Cardiac muscle cell (in vitro differentiated cells and primary cell): ENCODE measurements around the gene FEZ2. TPM values are rescaled to one million over a fixed set of nuclear protein-coding genes. Genes with fewer than 3 reads are reported as not detected.
A peak's percentile ranks its signal among the peaks of the same experiment; 100 is the strongest.

Experiments used
- DNase-seq, 2 donors: peaks; one replicate each; pipeline versions ENCODE4 v3.0.0 to v3.0.0-alpha.2; 2010 to 2017; ENCODE audit warnings: low read depth in 1 of 2, low spot score in 1 of 2
- H3K27ac ChIP-seq: fragments of 200-600 bp; sonication (generic); 2 replicates; pipeline ENCODE4 v1.5.1; 2016
- H3K27me3 ChIP-seq: fragments of 200-600 bp; sonication (generic); 2 replicates; pipeline ENCODE4 v1.6.0; 2016; ENCODE audit warnings: control low read depth
- H3K36me3 ChIP-seq: fragments of 200-600 bp; sonication (generic); 2 replicates; pipeline ENCODE4 v1.5.1; 2016; ENCODE audit warnings: control low read depth
- H3K4me1 ChIP-seq: fragments of 200-600 bp; sonication (generic); 2 replicates; pipeline ENCODE4 v1.8.1; 2017; ENCODE audit warnings: low read depth, mild to moderate bottlenecking, mixed run types
- H3K4me3 ChIP-seq: fragments of 200-600 bp; sonication (generic); 2 replicates; pipeline ENCODE4 v1.5.1; 2016; ENCODE audit warnings: mild to moderate bottlenecking
- H3K9me3 ChIP-seq: fragments of 200-600 bp; sonication (generic); 2 replicates; pipeline ENCODE4 v1.5.1; 2017; ENCODE audit warnings: low read depth, mild to moderate bottlenecking, control low read depth
- polyA plus RNA-seq: library from polyadenylated mRNA; unstranded; fragments of >200 nt; fragmentation: Nextera tagmentation; extraction: Ambion mirVana; gene quantifications from 2 replicates; pipeline ENCODE4 v1.2.1, GENCODE V29; 2016
- total RNA-seq: library from RNA; depleted of rRNA; stranded (reverse); fragments of >200 nt; gene quantifications from 2 replicates; pipeline ENCODE4 v1.2.3, GENCODE V29; 2016
- TF ChIP-seq, protein P1 (sequence below): IDR thresholded peaks from 2 replicates; pipeline ENCODE4 v1.5.1; 2012; ENCODE audit warnings: low read depth, mild to moderate bottlenecking, low read length

FEZ2 gene
- total and polyA plus RNA-seq, 2 experiments from 2014 or later = 10.8 to 17.3 TPM

DNA sequence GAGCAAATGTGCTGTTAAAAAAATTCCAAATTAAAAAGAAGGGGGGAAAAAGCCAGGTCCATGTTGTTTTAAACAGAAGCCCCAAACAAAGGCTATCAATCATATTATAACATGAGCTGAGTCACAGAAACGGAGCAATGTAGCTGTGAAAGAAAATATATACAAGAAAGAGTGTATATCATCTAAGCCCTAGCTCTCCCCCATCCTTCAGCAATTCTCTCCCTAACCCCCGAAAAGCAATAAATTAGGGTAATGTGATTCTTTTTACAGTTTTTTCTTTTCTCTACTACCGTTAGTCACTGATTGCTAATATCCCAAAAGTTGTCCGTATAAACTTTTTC, 25.3 kb downstream of the FEZ2 start:
- H3K9me3 ChIP-seq = no peaks in the 10 kb centered on the region
- no peak for DNase-seq
- H3K4me3 ChIP-seq = no peak overlapping the region
- H3K36me3 ChIP-seq = peaks cover 9% of the 10 kb centered on the region
- no peaks in the 10 kb centered on the region for H3K27me3 ChIP-seq
- H3K4me1 ChIP-seq = peaks cover 24% of the 10 kb centered on the region
- no peak overlapping the region for H3K27ac ChIP-seq
- TF ChIP-seq, protein P1, sequence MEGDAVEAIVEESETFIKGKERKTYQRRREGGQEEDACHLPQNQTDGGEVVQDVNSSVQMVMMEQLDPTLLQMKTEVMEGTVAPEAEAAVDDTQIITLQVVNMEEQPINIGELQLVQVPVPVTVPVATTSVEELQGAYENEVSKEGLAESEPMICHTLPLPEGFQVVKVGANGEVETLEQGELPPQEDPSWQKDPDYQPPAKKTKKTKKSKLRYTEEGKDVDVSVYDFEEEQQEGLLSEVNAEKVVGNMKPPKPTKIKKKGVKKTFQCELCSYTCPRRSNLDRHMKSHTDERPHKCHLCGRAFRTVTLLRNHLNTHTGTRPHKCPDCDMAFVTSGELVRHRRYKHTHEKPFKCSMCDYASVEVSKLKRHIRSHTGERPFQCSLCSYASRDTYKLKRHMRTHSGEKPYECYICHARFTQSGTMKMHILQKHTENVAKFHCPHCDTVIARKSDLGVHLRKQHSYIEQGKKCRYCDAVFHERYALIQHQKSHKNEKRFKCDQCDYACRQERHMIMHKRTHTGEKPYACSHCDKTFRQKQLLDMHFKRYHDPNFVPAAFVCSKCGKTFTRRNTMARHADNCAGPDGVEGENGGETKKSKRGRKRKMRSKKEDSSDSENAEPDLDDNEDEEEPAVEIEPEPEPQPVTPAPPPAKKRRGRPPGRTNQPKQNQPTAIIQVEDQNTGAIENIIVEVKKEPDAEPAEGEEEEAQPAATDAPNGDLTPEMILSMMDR = no peak

DNA sequence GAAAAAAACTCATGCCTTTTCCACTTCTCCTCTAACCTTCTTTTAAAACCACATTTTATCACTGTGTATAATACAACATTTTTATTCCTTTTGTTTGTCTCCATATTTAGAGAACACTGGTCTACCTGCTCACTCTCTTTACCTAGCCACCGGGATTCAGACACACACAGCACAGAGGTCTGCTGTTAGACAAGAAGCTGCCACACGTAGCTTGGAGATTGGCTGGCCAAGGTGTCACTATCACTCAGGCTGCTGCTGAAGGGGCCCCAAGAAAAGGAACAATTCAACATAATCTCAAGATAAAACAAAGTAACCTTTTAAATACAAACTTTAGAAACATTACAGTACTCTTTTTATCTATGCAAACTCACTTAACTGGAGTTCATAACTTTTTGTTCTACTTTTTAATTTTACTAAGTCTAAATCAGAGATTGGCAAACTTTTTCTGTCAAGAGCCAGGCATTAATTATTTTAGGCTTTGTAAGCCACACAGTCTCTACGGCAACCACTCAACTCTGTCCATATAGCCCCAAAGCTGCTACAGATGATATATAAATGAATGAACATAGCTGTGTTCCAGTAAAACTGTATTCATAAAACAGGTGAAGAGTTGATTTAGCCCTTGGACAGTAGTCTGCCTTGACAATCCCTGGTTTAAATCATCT, 25.8 kb downstream of the FEZ2 start:
- H3K9me3 ChIP-seq = no peaks in the 10 kb centered on the region
- H3K4me1 ChIP-seq = peaks cover 24% of the 10 kb centered on the region
- H3K27ac ChIP-seq = no peak overlapping the region
- H3K36me3 ChIP-seq = peaks cover 6% of the 10 kb centered on the region
- TF ChIP-seq, protein P1 = no peak
- peak in 1 of 2 donors; percentile 15 for DNase-seq
- H3K27me3 ChIP-seq = no peaks in the 10 kb centered on the region
- H3K4me3 ChIP-seq = no peak overlapping the region

DNA sequence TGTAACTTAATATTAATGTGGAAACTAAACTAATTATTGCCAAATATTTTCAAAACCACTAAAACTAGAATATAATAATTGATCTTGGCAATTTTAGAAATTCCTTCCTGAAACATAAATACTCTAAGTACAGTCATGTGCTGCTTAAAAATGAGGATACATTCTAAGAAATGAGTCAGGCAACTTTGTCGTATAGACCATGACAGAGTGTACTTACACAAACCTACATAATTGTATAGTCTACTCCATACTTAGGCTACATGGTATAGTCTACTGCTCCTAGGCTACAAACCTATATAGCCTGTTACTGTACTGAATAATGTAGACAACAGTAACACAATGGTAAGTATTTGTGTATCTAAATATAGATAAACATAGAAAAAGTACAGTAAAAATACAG, 27.6 kb downstream of the FEZ2 start:
- DNase-seq = no peak
- H3K36me3 ChIP-seq = no peaks in the 10 kb centered on the region
- TF ChIP-seq, protein P1 = no peak
- H3K27ac ChIP-seq = no peak overlapping the region
- H3K4me1 ChIP-seq = peaks cover 24% of the 10 kb centered on the region
- no peaks in the 10 kb centered on the region for H3K9me3 ChIP-seq
- no peak overlapping the region for H3K4me3 ChIP-seq
- H3K27me3 ChIP-seq = no peaks in the 10 kb centered on the region

DNA sequence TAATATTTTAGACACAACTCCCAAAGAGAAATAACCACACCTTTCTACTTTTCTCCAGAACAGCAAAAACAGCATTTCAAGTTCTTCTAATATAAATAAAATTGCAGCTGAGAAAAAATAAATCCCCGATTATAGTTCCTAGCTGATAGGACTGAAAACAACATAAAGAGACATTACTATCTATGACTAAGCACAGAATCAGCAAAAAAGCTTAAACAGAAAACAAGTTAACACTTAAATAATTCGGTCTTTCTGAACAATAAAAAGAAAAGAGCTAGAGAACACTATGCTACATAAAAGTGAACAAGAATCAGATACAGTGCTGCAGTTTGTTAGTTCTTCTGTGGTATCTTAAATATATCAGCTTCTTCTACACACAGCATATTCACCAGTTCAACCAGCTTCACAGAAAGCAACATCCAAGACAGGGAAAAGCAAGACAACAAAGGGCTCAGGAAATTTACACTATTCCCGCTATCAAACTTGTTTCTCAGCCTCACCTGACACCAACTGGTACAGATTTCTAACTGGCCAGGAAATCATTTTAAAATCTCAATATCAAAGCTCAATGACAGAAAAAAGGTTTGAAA, 28.6 kb downstream of the FEZ2 start:
- H3K36me3 ChIP-seq = no peaks in the 10 kb centered on the region
- no peaks in the 10 kb centered on the region for H3K9me3 ChIP-seq
- peak in 1 of 2 donors; percentile 22 for DNase-seq
- TF ChIP-seq, protein P1 = no peak
- peaks cover 24% of the 10 kb centered on the region for H3K4me1 ChIP-seq
- no peak overlapping the region for H3K27ac ChIP-seq
- no peak overlapping the region for H3K4me3 ChIP-seq
- H3K27me3 ChIP-seq = no peaks in the 10 kb centered on the region

DNA sequence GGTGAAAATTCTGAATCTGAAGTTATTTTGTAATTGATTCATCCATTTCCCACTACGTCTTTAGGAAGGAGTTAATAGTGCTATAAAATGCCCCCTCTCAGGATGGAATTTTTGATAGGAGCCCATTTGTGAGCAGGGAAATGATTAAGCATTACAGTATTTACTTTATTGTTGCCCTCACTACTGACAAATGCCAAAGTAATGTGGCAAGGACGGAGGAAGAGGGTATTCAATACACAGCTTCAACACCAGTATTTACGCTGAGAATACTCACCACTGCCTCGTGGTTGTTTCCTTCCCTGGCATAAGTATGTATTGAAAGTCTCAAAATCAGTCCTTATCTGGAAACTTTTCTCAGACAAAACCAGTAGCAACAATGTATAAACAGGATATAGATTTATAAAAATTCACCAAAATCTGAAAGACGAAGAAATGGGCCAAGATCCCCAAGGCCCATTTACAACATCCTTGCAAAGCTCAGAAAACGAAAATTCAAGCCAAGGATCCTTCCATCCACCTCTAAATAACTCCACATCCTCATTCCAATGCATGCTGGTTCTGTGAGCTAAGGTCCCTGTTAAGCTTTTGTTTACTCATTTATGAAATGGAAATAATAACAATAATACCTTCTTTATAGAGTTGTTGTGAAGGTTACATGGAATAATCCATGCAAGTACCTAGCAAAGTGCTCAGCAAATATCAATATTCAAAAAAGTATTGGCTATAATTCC, 29.3 kb downstream of the FEZ2 start:
- H3K4me3 ChIP-seq = no peak overlapping the region
- no peaks in the 10 kb centered on the region for H3K27me3 ChIP-seq
- no peak overlapping the region for H3K27ac ChIP-seq
- no peaks in the 10 kb centered on the region for H3K9me3 ChIP-seq
- no peaks in the 10 kb centered on the region for H3K36me3 ChIP-seq
- DNase-seq = peak in 1 of 2 donors; percentile 45
- TF ChIP-seq, protein P1 = no peak
- H3K4me1 ChIP-seq = peaks cover 24% of the 10 kb centered on the region
